Peyer's patch (tissue), 4 donors: ENCODE measurements around the gene CSK. TPM values are rescaled to one million over a fixed set of nuclear protein-coding genes. Genes with fewer than 3 reads are reported as not detected.

Experiments used
- DNase-seq, 3 donors: peaks; one replicate each; pipeline ENCODE4 v3.0.0-alpha.2; 2017 to 2019
- H3K27ac ChIP-seq, 4 donors: fragments of 200-600 bp; sonication (generic); one replicate each; pipeline ENCODE4 v1.5.1; 2016 to 2019
- H3K27me3 ChIP-seq, 2 donors: fragments of 200-600 bp; sonication (generic); one replicate each; pipeline ENCODE4 v1.5.1; 2019
- H3K36me3 ChIP-seq, 3 donors: fragments of 200-600 bp; sonication (generic); one replicate each; pipeline ENCODE4 v1.5.1; 2016 to 2019
- H3K4me1 ChIP-seq, 4 donors: fragments of 200-600 bp; sonication (generic); one replicate each; pipeline ENCODE4 v1.5.1; 2016 to 2019
- H3K4me3 ChIP-seq, 4 donors: fragments of 200-600 bp; sonication (generic); 1 replicate in 3 of 4; 2 replicates in 1 of 4; pipeline ENCODE4 v1.5.1; 2016 to 2019; ENCODE audit warnings: mild to moderate bottlenecking in 1 of 4
- H3K9me3 ChIP-seq, 4 donors: fragments of 200-600 bp; sonication (generic); one replicate each; pipeline ENCODE4 v1.5.1; 2016 to 2019; ENCODE audit warnings: mild to moderate bottlenecking in 1 of 4
- POLR2A ChIP-seq, 2 donors: fragments of 450-650 bp; IDR thresholded peaks; one replicate each; pipeline ENCODE4 v1.5.1; 2017; ENCODE audit warnings: antibody characterized with exemption in 2 of 2, mild to moderate bottlenecking in 2 of 2, moderate library complexity in 2 of 2
- total RNA-seq, 4 donors: library from RNA; depleted of rRNA; stranded (reverse); fragments of >200 nt; gene quantifications; one replicate each; pipeline ENCODE4 v1.1.0, GENCODE V29; 2016
- TF ChIP-seq, protein P1 (sequence below), 6 experiments: fragments of 450-650 bp in 4 of 6; fragments of 200-600 bp in 2 of 6; sonication (generic) in 1 of 6; IDR thresholded peaks; one replicate each; pipeline ENCODE4 v1.5.1; 2017 to 2019; ENCODE audit warnings: antibody characterized with exemption in 6 of 6, mild to moderate bottlenecking in 3 of 6, moderate library complexity in 1 of 6

CSK gene
- total RNA-seq, 4 donors from 2014 or later = 53.8 to 122 (median 66.2) TPM

DNA sequence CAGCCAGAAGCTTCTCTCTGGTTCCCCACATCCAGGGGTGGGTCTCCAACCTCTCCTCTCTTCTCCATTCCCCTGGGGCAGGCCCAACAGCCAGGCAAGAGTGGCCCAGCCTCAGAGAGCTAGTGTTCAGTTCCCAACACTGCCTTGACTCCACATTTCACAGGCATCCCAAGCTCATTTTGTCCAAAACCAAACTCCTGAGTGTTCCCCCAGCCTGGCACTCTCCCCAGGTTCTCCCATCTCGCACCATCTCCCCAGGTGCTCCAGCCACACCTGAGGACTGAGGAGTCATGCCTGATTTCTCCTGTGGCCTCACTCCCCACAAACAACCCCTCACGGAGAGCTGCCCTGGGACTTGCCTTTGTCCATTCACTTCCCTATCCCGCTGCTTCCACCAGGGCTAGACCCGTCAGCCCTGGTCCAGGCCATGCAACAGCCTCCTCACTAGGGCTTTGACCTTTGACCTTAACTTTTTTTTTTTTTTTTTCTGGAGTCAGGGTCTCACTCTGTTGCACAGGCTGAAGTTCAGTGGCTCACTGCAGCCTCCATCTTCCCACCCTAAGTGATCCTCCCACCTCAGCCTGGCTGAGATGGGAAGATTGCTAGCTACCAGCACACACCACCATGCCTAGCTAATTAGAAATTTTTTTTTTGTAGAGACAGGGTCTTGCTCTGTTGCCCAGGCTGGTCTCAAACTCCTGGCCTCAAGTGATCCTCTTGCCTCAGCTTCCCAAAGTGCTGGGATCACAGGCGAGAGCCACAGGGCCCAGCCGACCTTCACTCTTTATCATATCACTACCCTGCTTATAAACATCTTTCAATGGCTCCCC is 3.9 kb upstream of the CSK start:
- Histone ChIP-seq H3K27ac (peak overlapping the region; percentile 65 to 97 (median 70)), H3K4me1 (peaks cover 16 to 85% (median 62%) of the 10 kb centered on the region in 4 donors), H3K27me3 (no peaks in the 10 kb centered on the region), H3K4me3 (peak overlapping the region in 1 of 4 donors; percentile 20), H3K36me3 (no peaks in the 10 kb centered on the region), H3K9me3 (no peaks in the 10 kb centered on the region)
- TF ChIP-seq POLR2A (IDR thresholded peaks at IDR 0.05) = no peak
- TF ChIP-seq, protein P1, sequence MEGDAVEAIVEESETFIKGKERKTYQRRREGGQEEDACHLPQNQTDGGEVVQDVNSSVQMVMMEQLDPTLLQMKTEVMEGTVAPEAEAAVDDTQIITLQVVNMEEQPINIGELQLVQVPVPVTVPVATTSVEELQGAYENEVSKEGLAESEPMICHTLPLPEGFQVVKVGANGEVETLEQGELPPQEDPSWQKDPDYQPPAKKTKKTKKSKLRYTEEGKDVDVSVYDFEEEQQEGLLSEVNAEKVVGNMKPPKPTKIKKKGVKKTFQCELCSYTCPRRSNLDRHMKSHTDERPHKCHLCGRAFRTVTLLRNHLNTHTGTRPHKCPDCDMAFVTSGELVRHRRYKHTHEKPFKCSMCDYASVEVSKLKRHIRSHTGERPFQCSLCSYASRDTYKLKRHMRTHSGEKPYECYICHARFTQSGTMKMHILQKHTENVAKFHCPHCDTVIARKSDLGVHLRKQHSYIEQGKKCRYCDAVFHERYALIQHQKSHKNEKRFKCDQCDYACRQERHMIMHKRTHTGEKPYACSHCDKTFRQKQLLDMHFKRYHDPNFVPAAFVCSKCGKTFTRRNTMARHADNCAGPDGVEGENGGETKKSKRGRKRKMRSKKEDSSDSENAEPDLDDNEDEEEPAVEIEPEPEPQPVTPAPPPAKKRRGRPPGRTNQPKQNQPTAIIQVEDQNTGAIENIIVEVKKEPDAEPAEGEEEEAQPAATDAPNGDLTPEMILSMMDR (IDR thresholded peaks at IDR 0.05) = no peak
- peak in 1 of 3 donors; percentile 46 for DNase-seq

DNA sequence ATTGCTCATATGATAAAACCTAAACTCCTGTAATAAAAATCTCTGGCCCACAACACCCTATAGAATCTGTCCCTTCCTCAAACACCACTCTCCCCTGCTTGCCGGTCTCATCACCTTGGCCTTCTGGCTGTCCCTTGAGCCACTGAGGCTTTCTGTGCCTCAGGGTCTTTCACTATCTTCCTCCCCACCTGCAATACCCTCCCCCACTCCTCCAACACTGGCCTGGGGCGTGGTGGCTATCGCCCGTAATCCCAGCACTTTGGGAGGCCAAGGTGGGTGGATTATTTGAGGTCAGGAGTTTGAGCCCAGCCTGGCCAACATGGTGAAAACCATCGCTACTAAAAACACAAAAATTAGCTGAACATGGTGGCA is 3.3 kb upstream of the CSK start:
- Histone ChIP-seq H3K27me3 (no peaks in the 10 kb centered on the region), H3K36me3 (no peaks in the 10 kb centered on the region), H3K9me3 (no peaks in the 10 kb centered on the region), H3K4me1 (peaks cover 16 to 85% (median 60%) of the 10 kb centered on the region in 4 donors), H3K27ac (peak overlapping the region in 3 of 4 donors; percentile 65 to 97 (median 71)), H3K4me3 (no peak overlapping the region)
- TF ChIP-seq, protein P1 (IDR thresholded peaks at IDR 0.05) = no peak
- TF ChIP-seq POLR2A (IDR thresholded peaks at IDR 0.05) = no peak
- no peak for DNase-seq

GRCh38 chr15:74779162-74779648 is 2.7 kb upstream of the CSK start:
- Histone ChIP-seq H3K4me1 (peaks cover 16 to 85% (median 60%) of the 10 kb centered on the region in 4 donors), H3K9me3 (no peaks in the 10 kb centered on the region), H3K36me3 (no peaks in the 10 kb centered on the region), H3K27ac (peak overlapping the region; percentile 44 to 99 (median 75)), H3K27me3 (no peaks in the 10 kb centered on the region), H3K4me3 (no peak overlapping the region)
- no peak for DNase-seq
- TF ChIP-seq POLR2A (IDR thresholded peaks at IDR 0.05) = no peak
- TF ChIP-seq, protein P1 (IDR thresholded peaks at IDR 0.05) = no peak

- H3K4me1 ChIP-seq = peaks cover 16 to 87% (median 54%) of the 10 kb centered on the region in 4 donors
- no peaks in the 10 kb centered on the region for H3K27me3 ChIP-seq
- peak overlapping the region; percentile 44 to 99 (median 75) for H3K27ac ChIP-seq
- H3K36me3 ChIP-seq = no peaks in the 10 kb centered on the region
- no peaks in the 10 kb centered on the region for H3K9me3 ChIP-seq
- peak in 2 of 3 donors; percentile 63 to 72 for DNase-seq
- TF ChIP-seq, protein P1 (IDR thresholded peaks at IDR 0.05) = no peak
- TF ChIP-seq POLR2A (IDR thresholded peaks at IDR 0.05) = no peak
- peak overlapping the region; percentile 83 to 98 (median 88) for H3K4me3 ChIP-seq
Observed at GRCh38 chr15:74780523-74781430, 1.1 kb upstream of the CSK start.

DNA sequence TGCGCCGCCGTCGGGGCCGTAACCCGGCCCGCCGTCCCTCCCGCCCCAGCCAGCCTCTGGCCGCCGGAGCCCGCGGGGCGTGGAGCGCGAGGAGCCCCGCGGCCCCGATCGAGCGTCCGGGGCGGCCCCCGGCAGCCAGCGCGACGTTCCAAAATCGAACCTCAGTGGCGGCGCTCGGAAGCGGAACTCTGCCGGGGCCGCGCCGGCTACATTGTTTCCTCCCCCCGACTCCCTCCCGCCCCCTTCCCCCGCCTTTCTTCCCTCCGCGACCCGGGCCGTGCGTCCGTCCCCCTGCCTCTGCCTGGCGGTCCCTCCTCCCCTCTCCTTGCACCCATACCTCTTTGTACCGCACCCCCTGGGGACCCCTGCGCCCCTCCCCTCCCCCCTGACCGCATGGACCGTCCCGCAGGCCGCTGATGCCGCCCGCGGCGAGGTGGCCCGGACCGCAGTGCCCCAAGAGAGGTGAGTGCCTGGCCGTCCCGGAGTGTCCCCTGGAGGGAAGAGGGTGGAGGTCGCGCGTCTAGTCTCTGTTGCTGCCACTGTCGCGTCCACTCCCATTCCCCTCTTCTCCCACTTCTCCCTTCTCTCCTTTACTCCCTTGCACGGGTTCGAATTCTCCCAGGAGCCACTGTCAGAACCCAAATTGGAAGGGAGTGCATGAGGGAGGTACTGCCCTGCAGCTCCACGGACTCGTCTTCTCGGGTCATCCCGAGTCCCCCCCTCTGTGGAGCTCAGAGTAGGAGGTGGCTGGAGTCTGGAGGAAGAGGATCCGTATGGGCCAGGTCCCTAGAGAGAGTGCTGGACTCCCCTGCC is 585 bp downstream of the CSK start:
- no peaks in the 10 kb centered on the region for H3K27me3 ChIP-seq
- peak; percentile 61 to 80 (median 65) for DNase-seq
- H3K9me3 ChIP-seq = no peaks in the 10 kb centered on the region
- H3K27ac ChIP-seq = peak overlapping the region; percentile 85 to 99 (median 94)
- peaks cover 14 to 89% (median 55%) of the 10 kb centered on the region in 4 donors for H3K4me1 ChIP-seq
- TF ChIP-seq POLR2A (IDR thresholded peaks at IDR 0.05) = no peak
- TF ChIP-seq, protein P1 (IDR thresholded peaks at IDR 0.05) = no peak
- H3K36me3 ChIP-seq = no peaks in the 10 kb centered on the region
- peak overlapping the region; percentile 83 to 98 (median 88) for H3K4me3 ChIP-seq
